Transverse colon (tissue), 4 donors: ENCODE data around the gene VIPAS39. TPM values are rescaled to one million over a fixed set of nuclear protein-coding genes. Genes with fewer than 3 reads are reported as not detected.
"Not testable (repeated sequence)": the region's sequence is repeated elsewhere in the genome, so short reads cannot be mapped to it uniquely, and the experiment has no call there.

ENCODE experiments used
- DNase-seq: peaks from one replicate; pipeline ENCODE4 v3.0.0-alpha.2; 2019
- H3K27ac ChIP-seq, 4 donors: fragments of 200-600 bp; sonication (generic); 2 replicates each; pipeline ENCODE4 v1.5.1; 2016 to 2018; ENCODE audit warnings: inconsistent platforms in 4 of 4
- H3K27me3 ChIP-seq: fragments of 200-600 bp; sonication (generic); 2 replicates; pipeline ENCODE4 v1.5.1; 2017; ENCODE audit warnings: inconsistent platforms
- H3K36me3 ChIP-seq, 4 donors: fragments of 200-600 bp; sonication (generic); 2 replicates each; pipeline ENCODE4 v1.5.1; 2017 to 2019; ENCODE audit warnings: inconsistent platforms in 4 of 4
- H3K4me1 ChIP-seq, 4 donors: fragments of 200-600 bp; sonication (generic); 2 replicates each; pipeline ENCODE4 v1.5.1; 2017 to 2020; ENCODE audit warnings: inconsistent platforms in 4 of 4
- H3K4me3 ChIP-seq, 4 donors: fragments of 200-600 bp; sonication (generic); 1 replicate in 1 of 4; 2 replicates in 3 of 4; pipeline versions ENCODE4 v1.5.1 to v1.6.1; 2017 to 2019; ENCODE audit warnings: inconsistent platforms in 4 of 4
- H3K9me3 ChIP-seq, 2 donors: fragments of 200-600 bp; sonication (generic); 2 replicates each; pipeline ENCODE4 v1.5.1; 2017 to 2019; ENCODE audit warnings: inconsistent platforms in 2 of 2
- CTCF ChIP-seq, 5 experiments: fragments of 200-600 bp in 3 of 5; fragments of 450-650 bp in 2 of 5; sonication (generic) in 3 of 5; IDR thresholded peaks; 1 replicate in 2 of 5; 2 replicates in 3 of 5; pipeline ENCODE4 v1.5.1; 2016 to 2017; ENCODE audit warnings: antibody characterized with exemption in 5 of 5, inconsistent platforms in 3 of 5, mild to moderate bottlenecking in 2 of 5, moderate library complexity in 1 of 5
- EP300 ChIP-seq: sonication (generic); formaldehyde crosslinking; IDR thresholded peaks from one replicate; pipeline ENCODE4 v1.6.1; 2017; ENCODE audit warnings: antibody characterized with exemption, low read depth
- POLR2A ChIP-seq: fragments of 450-650 bp; IDR thresholded peaks from one replicate; pipeline ENCODE4 v1.6.1; 2016; ENCODE audit warnings: antibody characterized with exemption, mild to moderate bottlenecking, moderate library complexity
- POLR2AphosphoS5 ChIP-seq, 3 donors: sonication (generic); formaldehyde crosslinking; IDR thresholded peaks; one replicate each; pipeline ENCODE4 v1.6.1; 2016; ENCODE audit warnings: antibody characterized with exemption in 3 of 3
- WGBS, 2 donors: methylation state at CpG; one replicate each; pipeline ENCODE4 v1.1.5; 2018; ENCODE audit warnings: low coverage in 1 of 2; 5-methylcytosine and 5-hydroxymethylcytosine counted together
- in situ Hi-C, 4 donors: fragments of 200-750 bp; cut with MboI; loops; one replicate each; pipeline versions ENCODE4 v1.15.0 to v1.15.1; 2017; ENCODE audit warnings: low sequenced_read_pairs in 3 of 4, low pct_ligation_motif_present in 1 of 4, low pct_unique_long_range_greater_than_20kb in 1 of 4
- intact Hi-C: fragments of 100-400 bp; cut with DNase I; formaldehyde crosslinking; loops from one replicate; pipeline ENCODE4 v1.15.1; 2023; ENCODE audit warnings: low total_unique reads
- total RNA-seq, 4 donors: library from RNA; depleted of rRNA; stranded (reverse); fragments of >200 nt; gene quantifications; one replicate each; pipeline ENCODE4 v1.1.0, GENCODE V29; 2016

VIPAS39 gene
- total RNA-seq, 4 donors from 2014 or later: 8.0 to 21.6 (median 18.0) TPM

DNA sequence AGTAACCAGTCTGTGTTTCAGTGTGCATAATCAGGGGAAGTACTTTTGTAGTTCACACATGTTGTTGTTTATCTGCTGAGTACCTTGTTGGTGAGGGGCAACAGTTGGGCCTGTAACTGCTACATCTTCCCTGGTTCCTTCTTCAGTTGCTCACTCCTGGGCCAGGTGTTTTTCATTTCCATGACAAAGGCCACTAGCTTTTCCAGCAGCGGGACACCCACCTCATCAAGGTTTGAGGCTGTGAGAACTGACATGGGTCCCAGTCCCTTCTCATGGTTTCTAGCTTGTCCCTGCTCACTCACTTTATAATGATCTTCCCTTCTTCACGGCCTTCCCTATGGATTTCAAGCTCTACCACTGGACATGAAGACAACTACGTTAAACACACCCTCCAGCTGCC lies 32.5 kb downstream of the VIPAS39 start:
- TF ChIP-seq POLR2A (no peak), CTCF (IDR thresholded peaks at IDR 0.05) (no peak), POLR2AphosphoS5 (IDR thresholded peaks at IDR 0.05) (no peak), EP300 (no peak)
- WGBS, 2 donors: 82 to 91% methylated on average over 3 of the region's 3 CpGs
- in situ Hi-C loops: no loop called here
- Histone ChIP-seq H3K27me3 (no peaks in the 10 kb centered on the region), H3K36me3 (peaks cover 0 to 69% (median 33%) of the 10 kb centered on the region in 4 donors), H3K27ac (no peak overlapping the region), H3K4me1 (no peaks in the 10 kb centered on the region), H3K4me3 (no peak overlapping the region), H3K9me3 (no peaks in the 10 kb centered on the region)
- intact Hi-C loops: no loop called here
- no peak for DNase-seq

GRCh38 chr14:77423423-77423822 lies 34.0 kb downstream of the VIPAS39 start, which contains the start of gene NOXRED1:
Gene NOXRED1 (minus strand): TSS chr14:77423523. CDS start chr14:77422889, 634 bp downstream.
- H3K27ac ChIP-seq: no peak within 1 kb of the TSS
- WGBS, 2 donors: 100% methylated on average over 1 of the region's 1 CpG
- peaks cover 7 to 10% of the 10 kb centered on the region in 2 donors for H3K9me3 ChIP-seq
- H3K27me3 ChIP-seq: no peaks in the 10 kb centered on the region
- peaks cover 0 to 56% (median 26%) of the 10 kb centered on the region in 4 donors for H3K36me3 ChIP-seq
- no peak within 1 kb of the TSS for H3K4me3 ChIP-seq
- DNase-seq: no peak
- in situ Hi-C loops (no loop called here), intact Hi-C loops (no loop called here)
- TF ChIP-seq POLR2A (no peak), POLR2AphosphoS5 (IDR thresholded peaks at IDR 0.05) (no peak), EP300 (no peak), CTCF (IDR thresholded peaks at IDR 0.05) (no peak)
- H3K4me1 ChIP-seq: no peaks in the 10 kb centered on the region

- DNase-seq: no peak
- intact Hi-C loops (no loop called here), in situ Hi-C loops (no loop called here)
- Histone ChIP-seq H3K4me1 (no peaks in the 10 kb centered on the region), H3K36me3 (peaks cover 0 to 38% (median 18%) of the 10 kb centered on the region in 4 donors), H3K9me3 (peaks cover 10 to 13% of the 10 kb centered on the region in 2 donors), H3K27ac (no peak overlapping the region), H3K4me3 (no peak overlapping the region), H3K27me3 (no peaks in the 10 kb centered on the region)
- no peak for TF ChIP-seq POLR2A
- TF ChIP-seq EP300: no peak
- no peak for TF ChIP-seq POLR2AphosphoS5 (IDR thresholded peaks at IDR 0.05)
- TF ChIP-seq CTCF (IDR thresholded peaks at IDR 0.05): no peak
- 71 to 80% methylated on average over 2 of the region's 2 CpGs for WGBS, 2 donors
Measured at GRCh38 chr14:77421201-77421600, 36.2 kb downstream of the VIPAS39 start.

DNA sequence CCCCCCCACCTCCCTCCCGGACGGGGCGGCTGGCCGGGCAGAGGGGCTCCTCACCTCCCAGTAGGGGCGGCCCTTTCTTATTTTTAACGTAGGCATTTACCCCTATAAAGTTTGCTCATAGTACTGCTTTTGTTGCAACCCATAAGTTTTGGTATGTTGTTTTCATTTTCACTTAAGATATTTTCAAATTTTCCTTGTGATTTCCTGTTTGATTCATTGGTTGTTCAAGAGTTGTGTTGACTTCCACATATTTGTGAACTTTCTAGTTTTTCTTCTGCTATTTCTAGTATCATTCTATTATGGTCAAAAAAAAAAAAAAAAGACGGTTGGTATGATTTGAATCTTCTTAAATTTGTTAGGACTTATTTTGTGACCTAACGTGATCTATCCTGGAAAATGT lies 40.6 kb downstream of the VIPAS39 start:
- DNase-seq: no peak
- peaks cover 0 to 9% (median 5%) of the 10 kb centered on the region in 4 donors for H3K36me3 ChIP-seq
- TF ChIP-seq POLR2A (no peak), CTCF (IDR thresholded peaks at IDR 0.05) (no peak), EP300 (no peak), POLR2AphosphoS5 (IDR thresholded peaks at IDR 0.05) (no peak)
- H3K9me3 ChIP-seq: peaks cover 10 to 13% of the 10 kb centered on the region in 2 donors
- no peak overlapping the region for H3K4me3 ChIP-seq
- H3K27ac ChIP-seq: no peak overlapping the region
- H3K27me3 ChIP-seq: no peaks in the 10 kb centered on the region
- 74 to 89% methylated on average over 3 to 8 of the region's 8 CpGs for WGBS, 2 donors
- H3K4me1 ChIP-seq: no peaks in the 10 kb centered on the region
- in situ Hi-C loops: no loop called here
- intact Hi-C loops: no loop called here

GRCh38 chr14:77416098-77416497 lies 41.3 kb downstream of the VIPAS39 start:
- H3K4me3 ChIP-seq, H3K36me3 ChIP-seq, DNase-seq, intact Hi-C loops, H3K27me3 ChIP-seq, in situ Hi-C loops, H3K27ac ChIP-seq, H3K4me1 ChIP-seq: not testable (repeated sequence)
- peaks cover 10 to 13% of the 10 kb centered on the region in 2 donors for H3K9me3 ChIP-seq
- WGBS, 2 donors: 91 to 100% methylated on average over 1 to 2 of the region's 3 CpGs

DNA sequence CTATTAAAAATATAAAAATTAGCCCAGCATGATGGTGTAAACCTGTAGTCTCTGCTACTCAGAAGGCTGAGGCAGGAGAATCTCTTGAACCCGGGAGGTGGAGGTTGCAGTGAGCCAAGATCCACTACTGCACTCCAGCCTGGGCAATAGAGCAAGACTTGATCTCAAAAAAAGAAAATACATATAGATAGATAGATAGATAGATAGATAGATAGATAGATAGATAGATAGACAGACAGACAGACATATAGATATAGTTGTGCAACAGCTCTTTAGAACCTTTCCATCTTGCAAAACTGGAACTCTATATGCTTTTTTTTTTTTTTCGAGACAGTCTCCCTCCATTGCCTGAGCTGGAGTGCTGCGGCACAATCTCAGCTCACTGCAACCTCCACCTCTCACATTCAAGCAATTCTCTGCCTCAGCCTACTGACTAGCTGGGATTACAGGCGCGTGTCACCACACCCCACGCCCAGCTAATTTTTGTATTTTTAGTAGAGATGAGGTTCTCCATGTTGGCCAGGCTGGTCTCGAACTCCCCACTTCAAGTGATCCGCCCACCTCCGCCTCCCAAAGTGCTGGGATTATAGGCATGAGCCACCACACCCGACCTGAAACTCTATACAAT lies 41.9 kb downstream of the VIPAS39 start:
- WGBS, 2 donors: 90 to 92% methylated on average over 3 to 10 of the region's 10 CpGs
- not testable (repeated sequence) for H3K36me3 ChIP-seq

More for the DNA sequence above, 41.9 kb downstream of the VIPAS39 start:
- H3K4me3 ChIP-seq, intact Hi-C loops, H3K27ac ChIP-seq, in situ Hi-C loops, DNase-seq, H3K4me1 ChIP-seq, H3K27me3 ChIP-seq: not testable (repeated sequence)
- peaks cover 10 to 13% of the 10 kb centered on the region in 2 donors for H3K9me3 ChIP-seq
